Mesothelial cell of epicardium (in vitro differentiated cells): ENCODE data around the gene TMEM139. TPM values are rescaled to one million over a fixed set of nuclear protein-coding genes. Genes with fewer than 3 reads are reported as not detected.
A peak's percentile ranks its signal among the peaks of the same experiment; 100 is the strongest.

ENCODE experiments used
- DNase-seq, 2 experiments: peaks; one replicate each; pipeline ENCODE4 v3.0.0; 2021; ENCODE audit warnings: low spot score in 2 of 2; ENCODE audit not compliant: unreplicated experiment in 2 of 2
- H3K27ac Mint-ChIP-seq: 2 replicates; pipeline ENCODE4 v1.8.0; 2021; ENCODE audit warnings: mixed read lengths
- H3K27me3 Mint-ChIP-seq: 2 replicates; pipeline ENCODE4 v1.8.0; 2021; ENCODE audit warnings: low read depth, mixed read lengths
- H3K36me3 Mint-ChIP-seq: 2 replicates; pipeline ENCODE4 v1.8.0; 2021; ENCODE audit warnings: mixed read lengths
- H3K4me1 Mint-ChIP-seq: 2 replicates; pipeline ENCODE4 v1.8.0; 2021; ENCODE audit warnings: mixed read lengths
- H3K4me3 Mint-ChIP-seq: 2 replicates; pipeline ENCODE4 v1.8.0; 2021; ENCODE audit warnings: mild to moderate bottlenecking, moderate library complexity, mixed read lengths
- H3K9me3 Mint-ChIP-seq: 2 replicates; pipeline ENCODE4 v1.8.0; 2021; ENCODE audit warnings: mixed read lengths
- CTCF ChIP-seq: fragments of 200-600 bp; sonication (generic); IDR thresholded peaks from one replicate; pipeline ENCODE4 v1.5.0; 2021; ENCODE audit warnings: antibody characterized with exemption; ENCODE audit not compliant: unreplicated experiment
- total RNA-seq: library from RNA; stranded (reverse); gene quantifications from 3 replicates; pipeline ENCODE4 v1.2.1, GENCODE V29; 2021

The TMEM139 gene
- total RNA-seq, 1 donor from 2014 or later: 7.9 TPM

GRCh38 chr7:143280566-143280965 lies 4.2 kb upstream of the TMEM139 start:
- TF ChIP-seq CTCF: no peak
- H3K9me3 Mint-ChIP-seq: no peaks in the 10 kb centered on the region
- no peak overlapping the region for H3K4me3 Mint-ChIP-seq
- DNase-seq: no peak
- no peaks in the 10 kb centered on the region for H3K36me3 Mint-ChIP-seq
- H3K27ac Mint-ChIP-seq: peak overlapping the region; percentile 86
- H3K4me1 Mint-ChIP-seq: peaks cover 44% of the 10 kb centered on the region
- H3K27me3 Mint-ChIP-seq: no peaks in the 10 kb centered on the region

- Mint-ChIP-seq H3K4me3 (no peak overlapping the region), H3K36me3 (no peaks in the 10 kb centered on the region), H3K4me1 (peaks cover 48% of the 10 kb centered on the region), H3K9me3 (no peaks in the 10 kb centered on the region), H3K27me3 (no peaks in the 10 kb centered on the region), H3K27ac (no peak overlapping the region)
- no peak for DNase-seq
- TF ChIP-seq CTCF: no peak
Observed at GRCh38 chr7:143281529-143281928, 3.2 kb upstream of the TMEM139 start.

GRCh38 chr7:143282124-143282523 lies 2.6 kb upstream of the TMEM139 start:
- no peak for DNase-seq
- TF ChIP-seq CTCF: no peak
- no peaks in the 10 kb centered on the region for H3K27me3 Mint-ChIP-seq
- H3K27ac Mint-ChIP-seq: no peak overlapping the region
- no peaks in the 10 kb centered on the region for H3K36me3 Mint-ChIP-seq
- peaks cover 48% of the 10 kb centered on the region for H3K4me1 Mint-ChIP-seq
- H3K9me3 Mint-ChIP-seq: no peaks in the 10 kb centered on the region
- no peak overlapping the region for H3K4me3 Mint-ChIP-seq

GRCh38 chr7:143283381-143283780 lies 1.4 kb upstream of the TMEM139 start:
- Mint-ChIP-seq H3K27me3 (no peaks in the 10 kb centered on the region), H3K27ac (no peak overlapping the region), H3K9me3 (peaks cover 4% of the 10 kb centered on the region), H3K36me3 (peaks cover 2% of the 10 kb centered on the region), H3K4me1 (peaks cover 52% of the 10 kb centered on the region), H3K4me3 (no peak overlapping the region)
- no peak for TF ChIP-seq CTCF
- DNase-seq: no peak

DNA sequence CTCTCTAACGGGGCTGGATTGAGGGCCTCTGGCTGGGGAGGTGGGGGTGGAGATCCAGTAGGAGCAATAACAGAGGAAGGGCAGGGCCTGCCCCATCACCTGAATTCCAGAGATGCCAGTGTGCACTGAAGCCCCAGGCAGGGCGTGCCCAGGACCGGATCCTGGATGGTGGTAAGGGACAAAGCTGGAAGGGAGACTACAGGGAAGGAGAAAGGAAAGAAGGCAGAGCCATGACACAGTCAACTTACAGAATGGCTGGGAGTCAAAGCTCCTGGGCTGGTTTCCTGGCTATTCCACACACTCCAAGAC lies 666 bp downstream of the TMEM139 start:
- Mint-ChIP-seq H3K4me1 (peaks cover 51% of the 10 kb centered on the region), H3K9me3 (peaks cover 4% of the 10 kb centered on the region), H3K4me3 (peak overlapping the region; percentile 63), H3K27me3 (no peaks in the 10 kb centered on the region), H3K36me3 (peaks cover 2% of the 10 kb centered on the region), H3K27ac (peak overlapping the region; percentile 96)
- no peak for DNase-seq
- TF ChIP-seq CTCF: no peak

- Mint-ChIP-seq H3K27me3 (no peaks in the 10 kb centered on the region), H3K4me1 (peaks cover 51% of the 10 kb centered on the region), H3K4me3 (peak overlapping the region; percentile 63), H3K27ac (peak overlapping the region; percentile 96), H3K9me3 (peaks cover 4% of the 10 kb centered on the region), H3K36me3 (peaks cover 2% of the 10 kb centered on the region)
- no peak for DNase-seq
- no peak for TF ChIP-seq CTCF
Observed at GRCh38 chr7:143285806-143286521, 1.2 kb downstream of the TMEM139 start.
